ENCODE measurements around the gene ADAMTS6. TPM values are rescaled to one million over a fixed set of nuclear protein-coding genes. Genes with fewer than 3 reads are reported as not detected.

The ADAMTS6 gene
- total and polyA plus RNA-seq, 4 donors: 5.3 to 22.0 (median 13.6) TPM

GRCh38 chr5:65440456-65440855, 41.3 kb downstream of the ADAMTS6 start:
- Histone ChIP-seq H3K9me3 (ENCODE audit: control insufficient read depth, insufficient read depth, low read length) (no peaks in the 10 kb centered on the region), H3K4me3 (ENCODE audit: low read depth, low read length) (no peak overlapping the region), H3K27ac (ENCODE audit: low read depth, low read length) (no peak overlapping the region), H3K4me1 (ENCODE audit: control insufficient read depth, insufficient read depth, low read length) (no peaks in the 10 kb centered on the region), H3K36me3 (ENCODE audit: control insufficient read depth, insufficient read depth, low read length) (no peaks in the 10 kb centered on the region), H3K27me3 (ENCODE audit: control insufficient read depth, insufficient read depth, low read length) (no peaks in the 10 kb centered on the region)
- no CpG with 5 or more reads among the region's 1 CpG for WGBS (ENCODE audit: insufficient coverage)
- DNase-seq (ENCODE audit: low read depth in 4 of 6, low spot score in 6 of 6): peak in 2 of 6 donors; percentile 2 to 9

GRCh38 chr5:65434122-65434521, 47.6 kb downstream of the ADAMTS6 start:
- H3K27ac ChIP-seq (ENCODE audit: low read depth, low read length): no peak overlapping the region
- no peak overlapping the region for H3K4me3 ChIP-seq (ENCODE audit: low read depth, low read length)
- H3K27me3 ChIP-seq (ENCODE audit: control insufficient read depth, insufficient read depth, low read length): no peaks in the 10 kb centered on the region
- no CpG with 5 or more reads among the region's 3 CpGs for WGBS (ENCODE audit: insufficient coverage)
- DNase-seq (ENCODE audit: low read depth in 4 of 6, low spot score in 6 of 6): no peak
- H3K9me3 ChIP-seq (ENCODE audit: control insufficient read depth, insufficient read depth, low read length): no peaks in the 10 kb centered on the region
- H3K4me1 ChIP-seq (ENCODE audit: control insufficient read depth, insufficient read depth, low read length): no peaks in the 10 kb centered on the region
- H3K36me3 ChIP-seq (ENCODE audit: control insufficient read depth, insufficient read depth, low read length): no peaks in the 10 kb centered on the region

DNA sequence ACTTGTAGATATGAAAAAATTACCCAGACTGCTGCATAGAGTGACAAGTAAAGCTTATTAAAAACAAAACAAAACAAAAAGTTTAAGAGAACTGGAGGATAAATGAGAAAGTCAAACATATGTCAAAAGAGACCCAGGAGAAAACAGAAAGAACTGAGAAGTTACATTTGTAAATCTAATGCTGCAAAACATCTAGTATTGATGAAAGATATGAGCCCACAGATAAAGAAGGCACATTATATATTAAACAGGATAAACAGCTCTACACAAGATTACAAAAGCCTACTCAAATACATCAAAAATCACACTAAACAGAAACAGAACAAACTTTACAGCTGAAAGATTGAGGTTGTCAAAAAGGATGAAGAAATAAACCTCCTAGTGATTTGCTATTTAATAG, 55.1 kb downstream of the ADAMTS6 start:
- Histone ChIP-seq H3K9me3 (ENCODE audit: control insufficient read depth, insufficient read depth, low read length) (no peaks in the 10 kb centered on the region), H3K27me3 (ENCODE audit: control insufficient read depth, insufficient read depth, low read length) (no peaks in the 10 kb centered on the region), H3K27ac (ENCODE audit: low read depth, low read length) (no peak overlapping the region), H3K36me3 (ENCODE audit: control insufficient read depth, insufficient read depth, low read length) (no peaks in the 10 kb centered on the region), H3K4me1 (ENCODE audit: control insufficient read depth, insufficient read depth, low read length) (no peaks in the 10 kb centered on the region), H3K4me3 (ENCODE audit: low read depth, low read length) (no peak overlapping the region)
- no peak for DNase-seq (ENCODE audit: low read depth in 4 of 6, low spot score in 6 of 6)

DNA sequence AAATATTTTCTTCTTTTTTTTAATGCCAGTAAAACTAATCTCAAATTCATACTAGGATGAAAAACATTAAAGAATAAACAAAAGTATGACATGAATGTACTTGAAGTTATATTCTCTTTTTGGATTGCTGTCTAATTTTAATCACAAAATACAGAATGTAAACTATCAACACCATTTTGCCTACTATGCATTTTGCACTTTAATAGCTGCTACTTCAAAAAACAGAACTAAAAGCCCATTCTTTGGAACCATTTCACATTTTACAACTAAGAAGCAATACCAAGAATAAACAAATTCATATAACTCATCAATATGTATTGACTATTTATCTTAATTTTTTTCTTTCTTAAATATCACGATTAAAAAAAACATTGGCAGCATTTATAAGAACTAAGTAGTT, 58.1 kb downstream of the ADAMTS6 start:
- no peaks in the 10 kb centered on the region for H3K36me3 ChIP-seq (ENCODE audit: control insufficient read depth, insufficient read depth, low read length)
- no peaks in the 10 kb centered on the region for H3K27me3 ChIP-seq (ENCODE audit: control insufficient read depth, insufficient read depth, low read length)
- WGBS (ENCODE audit: insufficient coverage): no CpG with 5 or more reads among the region's 1 CpG
- no peaks in the 10 kb centered on the region for H3K4me1 ChIP-seq (ENCODE audit: control insufficient read depth, insufficient read depth, low read length)
- no peak for DNase-seq (ENCODE audit: low read depth in 4 of 6, low spot score in 6 of 6)
- H3K27ac ChIP-seq (ENCODE audit: low read depth, low read length): no peak overlapping the region
- no peak overlapping the region for H3K4me3 ChIP-seq (ENCODE audit: low read depth, low read length)
- H3K9me3 ChIP-seq (ENCODE audit: control insufficient read depth, insufficient read depth, low read length): peaks cover 5% of the 10 kb centered on the region

- Histone ChIP-seq H3K36me3 (ENCODE audit: control insufficient read depth, insufficient read depth, low read length) (no peaks in the 10 kb centered on the region), H3K4me3 (ENCODE audit: low read depth, low read length) (no peak overlapping the region), H3K9me3 (ENCODE audit: control insufficient read depth, insufficient read depth, low read length) (peaks cover 5% of the 10 kb centered on the region), H3K27ac (ENCODE audit: low read depth, low read length) (no peak overlapping the region), H3K4me1 (ENCODE audit: control insufficient read depth, insufficient read depth, low read length) (no peaks in the 10 kb centered on the region), H3K27me3 (ENCODE audit: control insufficient read depth, insufficient read depth, low read length) (no peaks in the 10 kb centered on the region)
- WGBS (ENCODE audit: insufficient coverage): no CpG with 5 or more reads among the region's 2 CpGs
- no peak for DNase-seq (ENCODE audit: low read depth in 4 of 6, low spot score in 6 of 6)
These were observed 63.1 kb downstream of the ADAMTS6 start for GRCh38 chr5:65418661-65419060.

DNA sequence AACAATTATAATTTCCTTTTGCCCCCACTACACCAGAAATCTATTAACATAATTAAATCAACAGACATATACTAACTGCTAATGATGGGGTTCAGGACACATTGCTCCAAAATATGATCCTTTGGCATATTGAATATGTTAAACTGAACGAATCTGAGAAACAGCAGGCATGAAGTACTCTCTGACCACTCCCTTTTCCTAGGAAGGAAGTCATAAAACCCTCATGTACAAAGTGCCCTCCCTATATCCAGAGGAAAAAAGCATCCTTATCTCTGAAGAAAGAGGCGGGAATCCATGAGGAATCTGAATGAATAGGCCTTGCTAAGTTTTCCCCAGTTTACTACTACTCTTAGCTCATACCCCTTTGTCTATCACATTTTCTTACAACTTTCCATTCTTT, 67.9 kb downstream of the ADAMTS6 start:
- Histone ChIP-seq H3K36me3 (ENCODE audit: control insufficient read depth, insufficient read depth, low read length) (no peaks in the 10 kb centered on the region), H3K9me3 (ENCODE audit: control insufficient read depth, insufficient read depth, low read length) (peaks cover 1% of the 10 kb centered on the region), H3K4me3 (ENCODE audit: low read depth, low read length) (no peak overlapping the region), H3K4me1 (ENCODE audit: control insufficient read depth, insufficient read depth, low read length) (no peaks in the 10 kb centered on the region), H3K27ac (ENCODE audit: low read depth, low read length) (no peak overlapping the region), H3K27me3 (ENCODE audit: control insufficient read depth, insufficient read depth, low read length) (no peaks in the 10 kb centered on the region)
- DNase-seq (ENCODE audit: low read depth in 4 of 6, low spot score in 6 of 6): no peak
- no CpG with 5 or more reads among the region's 2 CpGs for WGBS (ENCODE audit: insufficient coverage)

- Histone ChIP-seq H3K4me3 (ENCODE audit: low read depth, low read length) (no peak overlapping the region), H3K4me1 (ENCODE audit: control insufficient read depth, insufficient read depth, low read length) (no peaks in the 10 kb centered on the region), H3K27me3 (ENCODE audit: control insufficient read depth, insufficient read depth, low read length) (no peaks in the 10 kb centered on the region), H3K27ac (ENCODE audit: low read depth, low read length) (no peak overlapping the region), H3K9me3 (ENCODE audit: control insufficient read depth, insufficient read depth, low read length) (no peaks in the 10 kb centered on the region), H3K36me3 (ENCODE audit: control insufficient read depth, insufficient read depth, low read length) (no peaks in the 10 kb centered on the region)
- no peak for DNase-seq (ENCODE audit: low read depth in 4 of 6, low spot score in 6 of 6)
- no CpG with 5 or more reads among the region's 2 CpGs for WGBS (ENCODE audit: insufficient coverage)
These were observed 68.9 kb downstream of the ADAMTS6 start for GRCh38 chr5:65412842-65413241.

DNA sequence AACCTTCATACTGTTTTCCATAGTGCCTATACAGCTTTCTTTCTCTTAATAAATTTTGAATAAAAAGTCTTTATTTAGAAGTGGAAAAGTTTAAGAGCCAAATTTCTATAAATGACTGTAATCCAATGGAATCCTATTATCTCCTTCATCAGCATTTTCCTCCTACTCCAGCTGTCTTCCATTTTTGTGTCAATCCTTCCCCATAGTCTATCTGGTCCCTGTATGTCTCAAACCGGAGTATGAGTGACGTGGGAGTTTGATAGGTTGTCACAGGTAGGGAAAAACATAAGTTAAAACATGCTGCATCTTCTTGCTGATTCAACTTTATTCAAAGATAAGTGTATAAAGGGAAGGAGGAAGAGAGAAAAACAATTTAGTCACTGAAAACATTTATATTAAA, 70.4 kb downstream of the ADAMTS6 start:
- Histone ChIP-seq H3K27ac (ENCODE audit: low read depth, low read length) (no peak overlapping the region), H3K4me1 (ENCODE audit: control insufficient read depth, insufficient read depth, low read length) (no peaks in the 10 kb centered on the region), H3K36me3 (ENCODE audit: control insufficient read depth, insufficient read depth, low read length) (no peaks in the 10 kb centered on the region), H3K9me3 (ENCODE audit: control insufficient read depth, insufficient read depth, low read length) (no peaks in the 10 kb centered on the region), H3K27me3 (ENCODE audit: control insufficient read depth, insufficient read depth, low read length) (no peaks in the 10 kb centered on the region), H3K4me3 (ENCODE audit: low read depth, low read length) (no peak overlapping the region)
- no peak for DNase-seq (ENCODE audit: low read depth in 4 of 6, low spot score in 6 of 6)
- WGBS (ENCODE audit: insufficient coverage): no CpG with 5 or more reads among the region's 2 CpGs

GRCh38 chr5:65395526-65396155, 86.1 kb downstream of the ADAMTS6 start:
- H3K27me3 ChIP-seq (ENCODE audit: control insufficient read depth, insufficient read depth, low read length): no peaks in the 10 kb centered on the region
- DNase-seq (ENCODE audit: low read depth in 4 of 6, low spot score in 6 of 6): no peak
- H3K27ac ChIP-seq (ENCODE audit: low read depth, low read length): no peak overlapping the region

GRCh38 chr5:65394087-65394486, 87.6 kb downstream of the ADAMTS6 start:
- Histone ChIP-seq H3K4me1 (ENCODE audit: control insufficient read depth, insufficient read depth, low read length) (no peaks in the 10 kb centered on the region), H3K36me3 (ENCODE audit: control insufficient read depth, insufficient read depth, low read length) (no peaks in the 10 kb centered on the region), H3K4me3 (ENCODE audit: low read depth, low read length) (no peak overlapping the region), H3K27ac (ENCODE audit: low read depth, low read length) (peak overlapping the region; percentile 57), H3K9me3 (ENCODE audit: control insufficient read depth, insufficient read depth, low read length) (no peaks in the 10 kb centered on the region), H3K27me3 (ENCODE audit: control insufficient read depth, insufficient read depth, low read length) (no peaks in the 10 kb centered on the region)
- WGBS (ENCODE audit: insufficient coverage): 46% methylated on average over 2 of the region's 2 CpGs
- DNase-seq (ENCODE audit: low read depth in 4 of 6, low spot score in 6 of 6): peak; percentile 33 to 87 (median 51)

More at GRCh38 chr5:65395526-65396155, 86.1 kb downstream of the ADAMTS6 start:
- H3K4me1 ChIP-seq (ENCODE audit: control insufficient read depth, insufficient read depth, low read length): no peaks in the 10 kb centered on the region
- no peak overlapping the region for H3K4me3 ChIP-seq (ENCODE audit: low read depth, low read length)
- no CpG with 5 or more reads among the region's 2 CpGs for WGBS (ENCODE audit: insufficient coverage)
- no peaks in the 10 kb centered on the region for H3K36me3 ChIP-seq (ENCODE audit: control insufficient read depth, insufficient read depth, low read length)
- H3K9me3 ChIP-seq (ENCODE audit: control insufficient read depth, insufficient read depth, low read length): no peaks in the 10 kb centered on the region
